ENCODE data around the gene MUC6.
"Not testable (repeated sequence)": the region's sequence is repeated elsewhere in the genome, so short reads cannot be mapped to it uniquely, and the experiment has no call there.

The MUC6 gene

DNA sequence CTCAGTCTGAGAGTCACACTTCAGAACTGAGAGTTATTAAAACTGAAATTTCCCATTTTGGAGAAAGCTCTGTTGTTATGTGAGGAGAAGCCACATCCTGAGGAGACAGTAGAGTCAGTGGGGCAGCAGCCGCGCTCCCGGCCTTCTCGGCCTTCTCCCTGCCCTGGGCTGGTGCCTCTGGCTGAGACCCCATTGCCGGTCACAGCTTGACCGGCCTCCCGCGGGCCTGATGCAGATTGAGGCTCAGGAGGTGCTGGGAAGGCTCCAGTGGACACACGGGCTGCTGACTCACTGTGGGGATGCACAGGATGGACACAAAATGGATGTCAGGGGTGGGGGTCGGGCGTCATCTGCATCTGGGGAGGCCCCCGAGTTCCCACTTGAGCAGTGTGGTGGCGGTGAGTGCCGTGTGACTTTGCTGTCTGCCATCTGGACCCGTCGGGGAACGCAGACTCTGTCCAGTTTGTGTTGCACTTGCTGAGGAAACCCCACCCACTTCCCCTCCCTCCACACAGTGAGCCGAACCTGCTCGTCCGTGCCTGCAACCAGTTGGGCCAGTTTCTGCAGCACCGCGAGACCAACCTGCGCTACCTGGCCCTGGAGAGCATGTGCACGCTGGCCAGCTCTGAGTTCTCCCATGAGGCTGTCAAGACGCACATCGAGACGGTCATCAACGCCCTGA, 50.1 kb downstream of the MUC6 start:
- no peak for DNase-seq (ENCODE audit: low read depth in 2 of 2)

DNA sequence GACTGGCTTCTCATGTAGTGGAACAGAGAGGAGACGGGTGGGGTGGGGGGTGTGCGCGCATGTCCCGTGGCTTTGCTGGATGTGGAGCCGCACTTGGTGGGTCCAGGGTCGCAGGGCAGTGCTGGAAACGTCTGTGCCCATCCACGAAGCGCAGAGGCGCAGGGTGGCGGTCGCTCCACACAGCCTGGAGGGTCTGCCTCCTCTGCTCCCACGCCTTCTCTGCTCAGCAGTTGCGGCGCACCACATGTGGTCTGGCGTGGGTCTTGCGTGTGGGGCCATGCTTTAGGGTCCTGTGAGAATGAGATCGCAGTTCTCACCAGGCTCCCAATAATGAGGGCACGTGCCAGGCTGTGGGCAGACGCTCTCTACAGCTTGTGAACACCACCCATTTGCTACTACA, 50.7 kb downstream of the MUC6 start:
- DNase-seq (ENCODE audit: low read depth in 2 of 2), result no peak

DNA sequence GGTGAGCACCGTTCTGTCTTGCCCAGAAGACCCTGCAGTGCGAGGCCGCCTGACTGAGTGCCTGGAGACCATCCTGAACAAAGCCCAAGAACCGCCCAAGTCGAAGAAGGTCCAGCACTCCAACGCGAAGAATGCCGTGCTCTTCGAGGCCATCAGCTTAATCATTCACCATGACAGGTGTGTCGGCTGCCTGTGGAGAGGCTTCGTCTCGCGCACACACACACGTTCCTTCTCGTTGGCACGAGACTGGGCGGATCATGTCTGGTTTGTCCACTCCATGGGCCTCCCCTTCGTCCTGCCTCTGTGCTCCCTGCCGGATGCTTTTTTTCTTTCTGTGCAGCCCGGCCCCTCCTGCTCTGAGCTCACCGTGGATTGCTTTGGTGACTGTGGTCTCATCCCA, 51.1 kb downstream of the MUC6 start:
- DNase-seq (ENCODE audit: low read depth in 2 of 2), result no peak

DNA sequence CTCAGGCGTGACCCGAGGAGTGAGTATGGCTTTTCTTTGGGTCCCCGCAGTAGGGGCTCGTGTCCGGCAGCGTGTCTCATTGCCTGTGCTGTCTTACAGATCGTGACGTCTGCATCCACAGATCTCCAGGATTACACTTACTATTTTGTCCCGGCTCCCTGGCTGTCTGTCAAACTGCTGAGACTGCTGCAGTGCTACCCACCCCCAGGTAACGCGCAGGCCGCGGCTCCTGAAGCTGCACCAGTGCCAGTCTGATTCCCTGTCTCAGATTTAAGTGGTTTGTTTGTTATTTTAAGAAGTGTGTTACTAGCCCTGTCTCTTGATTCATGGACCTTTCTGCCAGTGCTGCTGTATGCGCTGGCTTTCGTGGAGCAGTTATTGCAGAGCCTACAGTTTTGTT, 52.0 kb downstream of the MUC6 start:
- DNase-seq (ENCODE audit: low read depth in 2 of 2), result no peak

DNA sequence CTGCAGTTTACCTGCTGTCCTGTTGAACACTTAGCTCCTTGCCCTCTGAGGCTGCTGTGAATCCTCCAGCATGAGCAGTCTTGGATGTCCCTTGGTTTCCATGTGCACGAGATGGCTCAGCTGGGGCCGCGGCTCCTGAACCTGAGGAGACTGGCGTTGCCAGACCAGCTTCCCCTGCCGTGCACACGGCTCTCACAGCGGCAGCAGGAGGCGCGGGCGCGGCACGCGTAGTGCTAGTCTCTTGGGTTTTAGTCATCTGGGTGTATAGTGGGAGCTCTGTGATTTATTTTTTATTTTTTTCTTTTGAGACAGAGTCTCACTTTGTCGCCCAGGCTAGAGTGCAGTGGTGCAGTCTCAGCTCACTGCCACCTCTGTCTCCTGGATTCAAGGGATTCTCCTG, 54.8 kb downstream of the MUC6 start:
- no peak for DNase-seq (ENCODE audit: low read depth in 2 of 2)

DNA sequence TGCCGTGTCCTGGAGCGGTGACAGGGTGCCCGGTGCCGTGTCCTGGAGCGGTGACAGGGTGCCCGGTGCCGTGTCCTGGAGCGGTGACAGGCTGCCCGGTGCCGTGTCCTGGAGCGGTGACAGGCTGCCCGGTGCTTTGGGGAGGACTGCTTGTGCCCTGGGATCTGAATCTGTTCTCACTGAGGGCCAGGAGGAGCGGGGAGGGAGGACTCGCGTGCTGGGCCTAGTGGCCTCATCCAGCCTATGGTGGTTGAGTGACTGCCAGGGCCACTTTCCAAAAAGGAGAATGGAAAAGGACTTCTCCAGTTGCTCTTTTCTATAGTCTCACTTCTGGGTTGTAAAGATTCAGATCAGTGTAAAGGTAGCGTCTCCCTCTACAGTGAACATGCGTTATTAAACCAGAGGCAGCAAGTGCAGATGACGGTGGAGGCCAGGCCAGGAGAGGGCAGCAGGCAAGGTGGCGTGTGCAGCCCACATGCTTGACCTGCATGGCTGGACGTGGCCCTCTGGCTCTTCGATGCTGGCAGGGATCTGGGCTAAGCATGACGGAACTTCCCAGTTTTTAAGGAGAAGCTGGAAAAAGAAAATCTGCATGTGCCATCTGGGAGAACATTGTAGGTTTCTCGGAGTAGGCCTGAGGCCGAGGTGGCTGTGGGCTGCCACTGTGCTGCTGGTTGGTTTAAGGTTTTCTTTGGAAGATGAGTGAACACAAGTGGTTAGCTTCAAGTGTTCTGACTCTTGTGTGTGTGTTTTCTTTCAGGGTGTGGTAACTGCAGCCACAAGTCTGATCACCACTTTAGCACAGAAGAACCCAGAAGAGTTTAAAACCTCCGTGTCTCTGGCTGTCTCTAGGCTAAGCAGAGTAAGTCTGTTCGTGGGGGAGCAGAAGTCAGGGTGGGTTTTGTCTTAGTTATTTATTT, 55.8 kb downstream of the MUC6 start:
- DNase-seq (ENCODE audit: low read depth in 2 of 2), result no peak

DNA sequence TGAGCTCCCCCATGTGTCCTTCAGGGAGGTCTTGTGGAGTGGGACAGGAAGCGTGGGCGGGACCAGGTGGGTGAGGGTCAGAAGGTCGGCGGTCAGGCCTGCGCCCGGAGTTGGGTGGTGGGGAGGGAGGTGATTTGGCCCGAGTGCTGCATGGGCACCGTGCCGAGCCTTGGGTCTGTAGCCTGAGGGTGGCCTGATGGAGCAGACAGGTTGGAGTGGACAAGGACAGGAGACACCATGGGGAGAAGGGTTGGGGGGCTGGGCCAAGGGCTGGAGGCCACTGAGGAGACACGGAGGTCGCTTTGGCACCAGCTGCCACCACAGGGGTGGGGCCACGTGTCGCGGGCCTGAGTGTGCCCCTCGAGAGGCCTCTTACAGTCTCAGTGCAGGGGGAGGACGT, 57.7 kb downstream of the MUC6 start:
- DNase-seq (ENCODE audit: low read depth in 2 of 2), result no peak

DNA sequence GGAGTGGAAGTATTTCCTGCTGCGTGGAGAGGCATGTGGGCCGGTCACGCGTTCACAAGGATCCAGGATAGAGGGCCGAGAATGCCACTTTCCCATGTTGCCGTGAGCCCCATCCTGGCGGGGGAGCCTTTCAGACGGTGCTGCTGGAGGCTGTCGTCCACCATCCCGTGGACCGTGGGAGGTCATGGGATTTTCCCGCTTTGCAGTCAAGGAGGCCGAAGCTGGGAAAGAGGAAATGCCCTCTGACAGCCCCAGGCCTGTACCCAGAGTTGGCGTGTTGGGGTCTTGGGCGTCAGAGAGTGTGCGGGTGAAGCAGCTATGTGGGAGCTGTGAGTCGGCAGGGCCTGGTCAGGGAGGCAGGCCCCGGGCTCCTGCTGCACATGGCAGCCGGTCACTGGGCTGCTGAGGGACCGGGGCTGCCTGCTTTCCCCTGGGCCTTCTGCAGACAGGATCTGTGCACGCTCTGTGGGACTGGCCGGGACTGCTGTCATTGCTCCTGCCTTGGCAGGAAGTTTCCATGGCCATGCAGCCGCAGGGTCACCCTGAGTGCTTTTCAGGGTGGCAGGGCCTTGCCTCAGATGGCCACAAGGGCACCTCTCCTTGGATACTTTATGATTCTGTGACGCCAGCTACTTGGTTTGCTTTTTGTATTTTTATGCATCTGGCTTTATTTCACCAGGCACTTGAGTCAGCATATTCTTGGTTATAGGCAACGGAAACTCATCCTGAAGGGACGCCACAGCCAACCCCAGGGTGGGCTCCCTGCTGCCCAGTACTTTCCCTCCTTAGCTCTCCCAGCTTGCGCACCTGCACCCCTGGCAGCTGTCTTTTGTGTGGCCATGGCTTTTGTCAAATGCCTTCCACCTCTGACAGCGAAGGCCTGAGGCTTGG, 58.4 kb downstream of the MUC6 start:
- no peak for DNase-seq (ENCODE audit: low read depth in 2 of 2)

DNA sequence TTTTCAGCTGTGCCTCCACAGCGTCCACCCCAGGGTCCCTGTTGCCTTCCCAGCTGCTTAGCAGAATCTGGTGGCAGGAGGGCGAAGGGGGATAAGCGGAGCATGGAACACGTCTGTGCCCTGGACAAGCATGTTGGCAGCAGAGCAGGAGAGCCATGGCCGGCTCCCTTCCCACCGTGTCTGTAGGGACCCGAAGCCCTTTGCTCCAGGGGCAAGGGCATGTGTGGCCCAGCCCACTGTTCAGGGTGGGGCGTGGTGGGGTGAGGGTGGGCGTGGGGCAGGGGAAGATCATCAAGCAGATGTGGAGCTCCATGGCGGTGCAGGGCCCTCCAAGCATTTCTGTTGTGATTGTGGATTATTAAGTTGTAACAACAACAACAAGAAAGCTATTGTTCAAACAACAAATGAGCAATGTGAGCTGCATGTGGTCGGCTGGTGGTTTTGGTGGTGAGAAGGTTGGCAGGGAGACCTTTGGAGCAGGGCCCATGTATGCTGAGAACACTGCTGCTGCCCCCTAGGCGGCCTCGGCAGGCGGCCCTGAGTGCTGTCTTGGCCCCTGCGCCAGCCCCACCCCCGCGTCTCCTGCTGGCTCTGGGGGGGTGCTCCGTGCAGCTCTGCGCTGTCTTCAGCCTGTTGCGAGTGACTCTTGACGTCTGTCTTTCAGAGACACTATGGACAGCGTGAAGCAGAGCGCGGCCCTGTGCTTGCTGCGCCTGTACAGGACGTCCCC, 59.9 kb downstream of the MUC6 start:
- no peak for DNase-seq (ENCODE audit: low read depth in 2 of 2)

DNA sequence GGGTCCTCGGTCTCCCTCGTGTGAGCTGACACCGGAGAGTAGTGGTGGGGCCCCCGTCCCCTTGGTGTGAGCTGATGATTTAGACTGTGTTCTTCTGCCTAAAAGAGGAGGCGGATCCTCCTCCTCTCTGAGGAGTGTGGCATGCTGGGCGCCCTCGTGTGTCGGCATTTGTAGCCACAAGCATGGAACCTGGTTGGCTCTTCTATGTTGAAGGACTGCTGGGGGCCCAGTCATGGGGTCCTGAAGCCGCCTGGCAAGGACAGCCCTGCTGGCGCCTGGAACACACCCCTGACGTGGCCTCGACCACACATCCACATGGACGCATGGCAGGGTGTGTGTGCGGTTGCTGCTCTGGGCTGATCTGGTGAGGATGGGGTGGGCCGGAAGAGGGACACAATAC, 60.7 kb downstream of the MUC6 start:
- no peak for DNase-seq (ENCODE audit: low read depth in 2 of 2)

DNA sequence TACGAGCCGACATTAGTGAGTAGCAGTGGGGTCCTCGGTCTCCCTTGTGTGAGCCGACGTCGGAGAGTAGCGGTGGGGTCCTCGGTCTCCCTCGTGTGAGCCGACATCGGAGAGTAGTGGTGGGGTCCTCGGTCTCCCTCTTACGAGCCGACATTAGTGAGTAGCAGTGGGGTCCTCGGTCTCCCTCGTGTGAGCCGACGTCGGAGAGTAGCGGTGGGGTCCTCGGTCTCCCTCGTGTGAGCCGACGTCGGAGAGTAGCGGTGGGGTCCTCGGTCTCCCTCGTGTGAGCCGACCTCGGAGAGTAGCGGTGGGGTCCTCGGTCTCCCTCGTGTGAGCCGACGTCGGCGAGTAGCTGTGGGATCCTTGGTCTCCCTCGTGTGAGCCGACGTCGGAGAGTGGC, 61.1 kb downstream of the MUC6 start:
- DNase-seq (ENCODE audit: low read depth in 2 of 2), result not testable (repeated sequence)

DNA sequence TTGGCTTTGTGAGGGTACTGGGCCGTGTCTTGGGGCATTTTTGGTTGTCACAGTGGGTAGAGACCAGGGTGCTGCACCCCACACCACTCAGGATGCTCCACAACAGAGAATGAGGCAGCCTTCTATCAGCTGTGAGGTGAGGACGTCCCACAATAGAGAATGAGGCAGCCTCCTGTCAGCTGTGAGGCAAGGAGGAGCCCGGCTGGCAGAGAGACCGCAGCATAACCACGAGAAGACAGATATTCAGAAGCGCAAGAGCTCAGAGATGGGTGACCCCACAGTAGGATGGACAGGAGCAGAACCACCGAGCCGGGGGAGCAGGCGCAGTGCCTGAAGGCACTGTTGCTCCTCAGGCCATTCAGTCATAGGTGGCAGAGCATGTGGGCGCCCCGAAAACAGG, 63.3 kb downstream of the MUC6 start:
- no peak for DNase-seq (ENCODE audit: low read depth in 2 of 2)

DNA sequence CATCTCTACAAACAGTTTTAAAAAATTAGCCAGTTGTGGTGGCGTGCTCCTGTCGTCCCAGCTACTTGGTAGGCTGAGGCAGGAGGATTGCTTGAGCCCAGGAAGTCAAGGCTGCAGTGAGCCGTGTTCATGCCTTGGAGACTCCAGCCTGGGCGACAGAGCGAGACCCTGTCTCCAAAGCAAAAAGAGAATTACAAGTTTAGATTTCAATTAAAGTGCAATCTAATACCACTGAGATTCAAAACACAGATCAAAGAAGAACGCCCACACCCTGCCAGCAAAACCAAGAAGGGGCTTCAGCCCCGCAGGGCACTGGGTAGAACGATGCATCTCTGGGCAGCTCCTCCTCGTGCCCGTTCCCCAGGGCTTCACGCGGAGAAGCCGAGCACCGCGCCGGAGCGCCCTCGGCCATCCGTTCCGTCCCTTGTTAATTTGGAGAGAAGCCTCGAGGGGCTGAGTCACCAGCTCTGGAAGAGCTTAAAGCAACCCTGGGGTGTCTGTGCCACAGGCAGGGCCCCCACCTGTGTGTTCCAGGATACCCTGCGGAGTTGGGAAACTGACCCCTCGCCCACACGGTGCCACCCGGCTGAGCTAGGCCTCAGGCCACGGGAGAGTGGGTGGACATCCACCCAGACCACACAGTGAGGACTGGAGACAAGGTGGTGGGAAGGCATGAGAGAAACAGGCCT, 63.9 kb downstream of the MUC6 start:
- DNase-seq (ENCODE audit: low read depth in 2 of 2), result no peak

DNA sequence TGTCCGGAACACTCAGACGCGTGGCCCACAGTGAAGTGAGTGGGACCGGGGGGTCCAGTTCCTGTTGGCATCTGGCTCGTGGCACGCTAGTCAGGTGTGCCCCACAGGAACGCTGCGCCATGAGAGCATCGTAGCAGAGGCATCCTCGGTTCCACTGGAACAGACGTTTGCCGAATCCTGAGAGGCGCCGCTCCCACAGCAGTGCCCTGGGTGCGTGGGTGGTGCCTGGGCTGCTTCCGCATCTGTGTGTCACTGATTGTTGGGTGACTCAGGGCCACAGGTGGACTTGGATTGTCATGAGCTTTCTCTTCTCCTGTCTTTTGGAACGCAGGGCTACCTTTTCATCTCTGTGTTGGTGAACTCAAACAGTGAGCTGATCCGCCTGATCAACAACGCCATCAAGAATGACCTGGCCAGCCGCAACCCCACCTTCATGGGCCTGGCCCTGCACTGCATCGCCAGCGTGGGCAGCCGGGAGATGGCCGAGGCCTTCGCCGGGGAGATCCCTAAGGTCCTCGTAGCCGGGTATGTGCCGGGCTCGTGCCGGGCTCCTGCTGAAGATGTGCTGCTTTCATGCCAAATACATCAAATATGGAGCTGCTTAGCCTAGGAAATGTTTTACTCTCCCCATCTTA, 64.7 kb downstream of the MUC6 start:
- no peak for DNase-seq (ENCODE audit: low read depth in 2 of 2)

DNA sequence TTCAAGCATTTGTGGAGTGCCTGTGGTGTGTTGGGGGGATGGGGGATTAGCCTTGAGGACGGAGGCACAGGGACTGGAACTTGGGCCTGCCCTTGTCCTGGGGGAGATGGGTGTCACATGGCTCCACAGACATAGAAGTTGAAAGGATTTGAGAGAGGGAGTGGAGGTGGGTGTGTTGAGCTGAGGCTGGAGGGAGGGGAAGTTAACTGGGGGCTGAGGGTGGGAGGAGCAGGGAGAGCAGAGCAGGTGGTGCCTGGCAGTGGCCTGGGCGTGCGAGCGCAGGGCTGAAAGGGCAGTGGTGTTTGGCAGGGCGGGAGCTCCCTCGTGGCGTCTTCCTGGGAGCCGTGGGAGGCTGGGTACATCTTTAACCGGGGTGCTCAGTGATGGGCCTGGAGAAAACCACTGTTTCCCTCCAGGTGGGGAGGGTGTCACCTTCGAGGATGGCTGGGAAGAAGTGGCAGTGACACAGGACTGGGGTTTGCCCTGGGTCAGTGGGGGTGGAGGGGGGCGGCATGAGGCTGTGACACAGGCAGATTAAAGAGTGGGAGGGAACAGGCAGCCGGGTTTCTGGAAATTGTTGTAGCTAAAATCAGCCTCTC, 65.3 kb downstream of the MUC6 start:
- DNase-seq (ENCODE audit: low read depth in 2 of 2), result no peak

DNA sequence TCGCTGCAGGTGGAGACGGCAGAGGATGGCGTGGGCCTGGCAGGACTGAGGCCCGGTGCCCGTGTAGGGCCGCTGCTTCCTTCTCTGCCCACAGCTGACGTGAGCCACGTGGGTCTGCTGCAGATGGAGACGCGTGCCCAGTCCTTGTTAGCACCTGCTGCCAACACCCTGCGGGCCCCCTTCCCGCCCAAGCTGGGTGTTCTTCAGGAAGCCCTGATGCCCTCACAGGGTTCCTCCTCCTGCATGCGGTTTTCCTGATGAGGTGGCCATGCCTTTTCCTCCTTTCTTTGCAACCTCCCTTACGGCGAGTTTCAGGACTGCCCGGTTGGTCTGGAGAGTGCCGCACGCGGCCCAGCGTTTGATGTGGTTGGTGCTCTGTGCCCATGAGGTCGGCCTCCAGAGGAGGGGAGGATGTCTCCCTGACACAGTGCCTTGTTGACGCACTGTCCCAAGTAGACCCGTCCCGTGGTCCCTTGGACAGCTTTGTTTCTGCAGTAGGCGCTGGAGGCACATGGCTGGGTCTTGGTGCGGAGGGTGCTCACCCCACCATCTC, 66.1 kb downstream of the MUC6 start:
- no peak for DNase-seq (ENCODE audit: low read depth in 2 of 2)

DNA sequence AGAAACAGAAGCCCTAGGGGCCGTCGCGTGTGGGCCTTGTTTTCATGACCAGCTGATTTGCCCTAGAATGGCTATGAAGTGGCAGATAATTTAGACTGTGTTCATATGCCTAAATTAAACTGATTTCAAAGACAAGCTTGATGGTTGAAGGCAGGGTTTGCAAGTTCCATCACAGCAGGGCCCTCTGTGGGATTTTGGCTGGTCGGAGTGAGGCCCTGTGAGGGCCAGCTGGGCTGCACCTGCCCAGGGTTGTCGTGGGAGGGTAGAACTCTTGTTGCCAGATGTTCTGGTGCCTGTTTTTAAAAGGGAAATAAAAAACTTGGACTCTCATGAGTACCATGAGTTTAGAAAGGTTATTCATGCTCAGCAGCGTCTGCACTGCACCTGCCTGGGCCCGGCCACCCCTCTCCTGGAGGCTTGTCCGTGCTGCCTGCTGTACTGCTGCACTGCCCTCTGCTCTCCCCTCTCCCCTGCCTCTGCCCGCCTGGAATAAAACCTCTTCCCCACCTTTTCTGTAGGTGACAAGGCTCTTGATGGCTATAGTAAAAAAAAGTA, 66.8 kb downstream of the MUC6 start:
- no peak for DNase-seq (ENCODE audit: low read depth in 2 of 2)

DNA sequence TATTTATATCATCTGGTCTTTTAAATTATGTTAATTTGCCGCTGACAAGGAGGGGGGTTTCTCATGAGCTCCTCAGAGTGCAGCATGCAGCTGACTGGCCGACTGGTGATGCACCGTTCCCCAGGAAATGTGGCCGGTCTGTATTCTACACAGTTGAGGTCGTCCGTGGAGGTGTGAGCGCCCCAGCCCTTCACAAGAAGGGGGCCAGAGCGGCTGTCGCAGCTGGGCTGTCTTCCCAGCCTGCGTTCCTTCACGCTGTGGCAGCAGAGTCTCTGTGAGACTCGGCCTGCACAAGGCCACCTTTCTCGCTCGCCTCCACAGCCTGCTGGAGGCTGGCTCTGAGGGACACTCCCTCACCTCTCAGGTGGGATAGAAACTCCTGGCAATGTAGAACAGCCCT, 67.7 kb downstream of the MUC6 start:
- DNase-seq (ENCODE audit: low read depth in 2 of 2), result no peak

DNA sequence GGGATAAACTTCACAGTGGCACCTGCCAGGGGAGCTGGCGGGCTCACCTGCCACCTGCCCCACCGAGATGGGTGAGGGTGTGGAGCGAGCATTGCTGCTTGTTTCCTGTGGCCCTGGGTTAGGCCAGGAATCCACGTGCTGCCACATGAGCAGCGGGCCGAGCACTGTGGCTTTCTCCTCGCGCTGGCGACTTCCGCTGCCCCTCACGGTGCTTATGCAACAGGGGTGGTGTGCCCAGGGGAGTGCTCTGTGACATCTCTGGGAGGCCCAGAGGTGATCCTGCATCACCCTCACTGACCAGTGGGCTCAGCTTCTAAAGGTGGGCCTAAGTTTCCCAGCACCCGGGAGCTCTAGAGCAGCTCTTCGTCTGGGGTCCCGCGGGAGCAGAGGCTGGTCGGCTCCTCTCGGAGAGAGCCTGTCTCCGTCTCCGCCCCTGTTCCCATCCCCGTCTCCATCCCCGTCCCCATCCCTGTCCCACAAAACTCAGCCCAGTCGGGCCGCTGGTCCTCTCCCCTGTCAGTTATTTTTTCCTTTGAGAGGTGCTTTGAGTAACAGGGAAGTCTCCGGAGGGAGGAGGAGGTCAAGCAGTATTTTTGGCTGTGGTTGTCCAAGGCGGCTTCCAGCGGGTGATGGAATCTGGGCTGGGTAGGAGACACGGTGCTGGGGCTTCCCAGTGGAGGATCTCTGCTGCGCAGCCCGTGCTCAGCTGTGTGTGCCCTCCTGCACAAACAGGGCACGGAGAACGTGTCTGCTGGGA, 68.3 kb downstream of the MUC6 start:
- DNase-seq (ENCODE audit: low read depth in 2 of 2), result no peak
